Measurements from ENCODE around the gene MCIDAS.
A peak's percentile ranks its signal among the peaks of the same experiment; 100 is the strongest.

- TF ChIP-seq CTCF (conservative IDR thresholded peaks at IDR 0.05 in 1 of 2, IDR thresholded peaks at IDR 0.05 in 1 of 2; ENCODE audit: extremely low read depth in 1 of 2, insufficient read depth in 1 of 2, low read depth in 1 of 2, low read length in 2 of 2) (peak; percentile 81), EZH2 (IDR thresholded peaks at IDR 0.05; ENCODE audit: borderline replicate concordance, low read length) (no peak)
These were observed 54.8 kb downstream of the MCIDAS start for GRCh38 chr5:55172051-55172899.
